H1 (cell line): Measurements from ENCODE around the gene RNF43. TPM values are rescaled to one million over a fixed set of nuclear protein-coding genes. Genes with fewer than 3 reads are reported as not detected.

Source experiments
- CTCF ChIA-PET: fragments of 300-600 bp; sonication (Branson Sonifier 250); formaldehyde crosslinking; loops from one replicate; lab custom pipeline; 2021; ENCODE audit not compliant: partially characterized antibody; lab: Charles Lee
- POLR2A ChIA-PET: fragments of 300-600 bp; sonication (Branson Sonifier 250); formaldehyde crosslinking; loops from one replicate; lab custom pipeline; 2021; ENCODE audit warnings: inconsistent platforms; ENCODE audit not compliant: partially characterized antibody; lab: Charles Lee
- DNase-seq, 2 experiments: peaks; one replicate each; pipeline versions ENCODE4 v3.0.0 to v3.0.0-alpha.2; 2010 to 2022; ENCODE audit warnings: low spot score in 2 of 2, low read depth in 1 of 2, mixed read lengths in 1 of 2
- FAIRE-seq: peaks from 2 replicates; lab custom pipeline; 2011; peaks lifted over from hg19 to GRCh38; lab: Jason Lieb, UNC
- H2AFZ ChIP-seq: 2 replicates; pipeline ENCODE4 v1.8.1; 2012; ENCODE audit warnings: low read length, inconsistent platforms
- H2AK5ac ChIP-seq: 2 replicates; pipeline ENCODE4 v1.6.1; 2013; ENCODE audit warnings: low read depth, low read length
- H2BK120ac ChIP-seq: replicated peaks from 2 replicates; pipeline ENCODE3; 2013; ENCODE audit warnings: low read depth, low read length, inconsistent platforms
- H2BK12ac ChIP-seq: 2 replicates; pipeline ENCODE4 v1.6.1; 2013; ENCODE audit warnings: low read depth, low read length
- H2BK15ac ChIP-seq: 2 replicates; pipeline ENCODE4 v1.6.1; 2013; ENCODE audit warnings: low read length
- H2BK20ac ChIP-seq: 2 replicates; pipeline ENCODE4 v1.6.1; 2013; ENCODE audit warnings: low read length
- H2BK5ac ChIP-seq: 2 replicates; pipeline ENCODE4 v1.6.1; 2013; ENCODE audit warnings: low read depth, low read length
- H3K14ac ChIP-seq: 2 replicates; pipeline ENCODE4 v1.6.1; 2013; ENCODE audit warnings: inconsistent platforms; ENCODE audit not compliant: insufficient read length
- H3K18ac ChIP-seq: 2 replicates; pipeline ENCODE4 v1.6.1; 2013; ENCODE audit warnings: low read length; ENCODE audit errors: extremely low read depth
- H3K23ac ChIP-seq: 2 replicates; pipeline ENCODE4 v1.6.1; 2013; ENCODE audit warnings: inconsistent platforms; ENCODE audit not compliant: insufficient read length
- H3K23me2 ChIP-seq: 2 replicates; pipeline ENCODE4 v1.6.1; 2013; ENCODE audit warnings: low read depth, low read length
- H3K27ac ChIP-seq: 2 replicates; pipeline ENCODE4 v1.6.1; 2011; ENCODE audit warnings: low read depth, low read length, inconsistent platforms
- H3K27me3 ChIP-seq, 4 experiments: replicated peaks in 1 of 4; 1 replicate in 1 of 4; 2 replicates in 3 of 4; pipeline versions ENCODE4 v1.6.1 to v1.8.1; 2011 to 2013; ENCODE audit warnings: low read length in 3 of 4, mild to moderate bottlenecking in 3 of 4, inconsistent platforms in 2 of 4, mixed read lengths in 2 of 4, moderate library complexity in 1 of 4; ENCODE audit not compliant: control insufficient read depth in 3 of 4, insufficient read depth in 3 of 4; ENCODE audit errors: extremely low read depth in 1 of 4
- H3K36me3 ChIP-seq, 4 experiments: 2 replicates each; pipeline versions ENCODE4 v1.6.1 to v1.8.1; 2011 to 2013; ENCODE audit warnings: mild to moderate bottlenecking in 4 of 4, low read length in 3 of 4, moderate library complexity in 2 of 4, control low read depth in 1 of 4, inconsistent platforms in 1 of 4; ENCODE audit not compliant: insufficient read depth in 4 of 4, control insufficient read depth in 2 of 4
- H3K4ac ChIP-seq: replicated peaks from 2 replicates; pipeline ENCODE3; 2013; ENCODE audit warnings: low read length, low read depth, mixed read lengths, inconsistent platforms; ENCODE audit not compliant: insufficient read length
- H3K4me1 ChIP-seq, 4 experiments: replicated peaks in 1 of 4; 1 replicate in 1 of 4; 2 replicates in 3 of 4; pipeline versions ENCODE4 v1.6.1 to v1.8.1; 2011 to 2013; ENCODE audit warnings: low read length in 3 of 4, inconsistent platforms in 2 of 4, mixed read lengths in 1 of 4; ENCODE audit not compliant: insufficient read depth in 4 of 4, control insufficient read depth in 3 of 4
- H3K4me2 ChIP-seq, 2 experiments: 2 replicates each; pipeline versions ENCODE4 v1.6.1 to v1.8.1; 2011 to 2013; ENCODE audit warnings: low read depth in 2 of 2, low read length in 2 of 2, control low read depth in 1 of 2, inconsistent platforms in 1 of 2, mild to moderate bottlenecking in 1 of 2; ENCODE audit not compliant: insufficient read depth in 1 of 2
- H3K4me3 ChIP-seq, 4 experiments: fragments of 200-600, 300-600 bp in 1 of 4; sonication (generic), shearing (Covaris generic), sonication (Bioruptor Twin) in 1 of 4; 2 replicates each; pipeline versions ENCODE4 v1.5.1 to v1.8.1; 2011 to 2016; ENCODE audit warnings: low read length in 4 of 4, low read depth in 3 of 4, control low read depth in 2 of 4, inconsistent platforms in 2 of 4, mild to moderate bottlenecking in 2 of 4, mixed read lengths in 1 of 4, moderate library complexity in 1 of 4; ENCODE audit not compliant: insufficient read depth in 2 of 4; ENCODE audit errors: extremely low read depth in 1 of 4
- H3K56ac ChIP-seq: replicated peaks from 2 replicates; pipeline ENCODE3; 2013; ENCODE audit warnings: low read depth, mild to moderate bottlenecking, mixed read lengths, low read length, inconsistent platforms; ENCODE audit not compliant: insufficient read length
- H3K79me1 ChIP-seq: 2 replicates; pipeline ENCODE4 v1.6.1; 2013; ENCODE audit warnings: low read depth, low read length, control low read depth
- H3K79me2 ChIP-seq, 2 experiments: 2 replicates each; pipeline versions ENCODE4 v1.6.1 to v1.8.1; 2012 to 2013; ENCODE audit warnings: low read length in 2 of 2, mild to moderate bottlenecking in 2 of 2, inconsistent platforms in 1 of 2; ENCODE audit not compliant: insufficient read depth in 2 of 2, control insufficient read depth in 1 of 2
- H3K9ac ChIP-seq, 4 experiments: replicated peaks in 1 of 4; 1 replicate in 1 of 4; 2 replicates in 3 of 4; pipeline versions ENCODE4 v1.6.1 to v1.8.1; 2011 to 2013; ENCODE audit warnings: low read depth in 3 of 4, low read length in 3 of 4, control low read depth in 2 of 4, mild to moderate bottlenecking in 2 of 4, moderate library complexity in 2 of 4, inconsistent platforms in 1 of 4; ENCODE audit errors: extremely low read depth in 1 of 4
- H3K9me3 ChIP-seq, 2 experiments: 2 replicates each; pipeline versions ENCODE4 v1.6.1 to v1.8.1; 2012 to 2013; ENCODE audit warnings: mild to moderate bottlenecking in 2 of 2, moderate library complexity in 2 of 2, control low read depth in 1 of 2, inconsistent platforms in 1 of 2, low read depth in 1 of 2, low read length in 1 of 2, mixed read lengths in 1 of 2; ENCODE audit not compliant: insufficient read depth in 2 of 2
- H4K20me1 ChIP-seq, 2 experiments: replicated peaks in 1 of 2; 2 replicates each; pipeline versions ENCODE3 to v1.8.1; 2011 to 2013; ENCODE audit warnings: inconsistent platforms in 2 of 2, low read length in 2 of 2, mild to moderate bottlenecking in 1 of 2; ENCODE audit not compliant: insufficient read depth in 2 of 2, control insufficient read depth in 1 of 2
- H4K5ac ChIP-seq: 2 replicates; pipeline ENCODE4 v1.6.1; 2013; ENCODE audit warnings: low read length, low read depth, mixed read lengths, inconsistent platforms; ENCODE audit not compliant: insufficient read length
- H4K8ac ChIP-seq: 2 replicates; pipeline ENCODE4 v1.8.0; 2013; ENCODE audit warnings: mild to moderate bottlenecking, moderate library complexity, low read length, inconsistent platforms; ENCODE audit not compliant: insufficient read depth; ENCODE audit errors: extremely low read depth
- H4K91ac ChIP-seq: replicated peaks from 2 replicates; pipeline ENCODE3; 2013; ENCODE audit warnings: low read length, mixed read lengths, inconsistent platforms; ENCODE audit not compliant: insufficient read length
- BACH1 ChIP-seq: IDR thresholded peaks from 2 replicates; pipeline ENCODE4 v1.6.1; 2012; ENCODE audit warnings: low read length, improper control_type of control experiment
- CBX5 ChIP-seq: fragments of 300-800, 300-1000 bp; sonication (generic); IDR thresholded peaks from 2 replicates; pipeline ENCODE4 v1.7.1; 2016; ENCODE audit warnings: antibody characterized with exemption, low read length, low read depth
- CEBPB ChIP-seq: IDR thresholded peaks from 2 replicates; pipeline ENCODE4 v1.6.1; 2012; ENCODE audit warnings: low read depth, low read length
- EP300 ChIP-seq, 2 experiments: IDR thresholded peaks; 1 replicate in 1 of 2; 2 replicates in 1 of 2; pipeline ENCODE4 v1.6.1; 2011 to 2012; ENCODE audit warnings: low read depth in 2 of 2, low read length in 2 of 2, mild to moderate bottlenecking in 2 of 2, borderline replicate concordance in 1 of 2, inconsistent platforms in 1 of 2, moderate library complexity in 1 of 2
- HDAC6 ChIP-seq: IDR thresholded peaks from one replicate; pipeline ENCODE4 v1.7.1; 2012; ENCODE audit warnings: low read depth, mild to moderate bottlenecking, inconsistent platforms, low read length, moderate library complexity
- PHF8 ChIP-seq: fragments of 200-600 bp; sonication (generic); conservative IDR thresholded peaks from 2 replicates; pipeline ENCODE4 v1.7.1; 2012; ENCODE audit warnings: low read depth, mild to moderate bottlenecking, inconsistent platforms, low read length, moderate library complexity
- POLR2AphosphoS5 ChIP-seq: IDR thresholded peaks from 2 replicates; pipeline ENCODE4 v1.6.1; 2011; ENCODE audit warnings: low read depth, low read length
- SAP30 ChIP-seq: fragments of 300-600 bp; sonication (generic); IDR thresholded peaks from 2 replicates; pipeline ENCODE4 v1.7.1; 2012; ENCODE audit warnings: low read length, moderate library complexity, mild to moderate bottlenecking, inconsistent platforms; ENCODE audit not compliant: insufficient read depth, insufficient replicate concordance
- SIN3A ChIP-seq, 2 experiments: IDR thresholded peaks in 1 of 2; conservative IDR thresholded peaks in 1 of 2; 2 replicates each; pipeline ENCODE4 v1.6.1; 2011 to 2012; ENCODE audit warnings: low read length in 2 of 2, improper control_type of control experiment in 1 of 2, low read depth in 1 of 2, mild to moderate bottlenecking in 1 of 2
- SP4 ChIP-seq: IDR thresholded peaks from 2 replicates; pipeline ENCODE4 v1.6.1; 2012; ENCODE audit warnings: low read length, inconsistent platforms
- TAF1 ChIP-seq: IDR thresholded peaks from 2 replicates; pipeline ENCODE4 v1.6.1; 2011; ENCODE audit warnings: mild to moderate bottlenecking, low read depth, low read length
- TEAD4 ChIP-seq: IDR thresholded peaks from 2 replicates; pipeline ENCODE4 v1.6.1; 2012; ENCODE audit warnings: low read depth, low read length, inconsistent platforms, mixed read lengths
- ZNF274 ChIP-seq: IDR thresholded peaks from 2 replicates; pipeline ENCODE4 v1.7.0; 2012; ENCODE audit warnings: low read length, borderline replicate concordance; ENCODE audit errors: extremely low read depth
- WGBS, 2 experiments: shearing (Covaris generic) in 1 of 2; methylation state at CpG; one replicate each; pipeline versions ENCODE4 v1.1.6 to v1.1.7; 2013 to 2015; ENCODE audit warnings: low lambda C conversion rate in 2 of 2, mixed read lengths in 2 of 2, inconsistent platforms in 1 of 2, low coverage in 1 of 2, missing lambda C conversion rate in 1 of 2; ENCODE audit not compliant: insufficient replicate concordance in 2 of 2, insufficient coverage in 1 of 2, insufficient read length in 1 of 2; ENCODE audit errors: extremely low coverage in 1 of 2, missing lambda C conversion rate in 1 of 2; 5-methylcytosine and 5-hydroxymethylcytosine counted together
- polyA plus RNA-seq, 7 experiments: library from polyadenylated mRNA; depleted of rRNA in 3 of 7; stranded (reverse) in 5 of 7; unstranded in 2 of 7; fragments of >200 nt in 5 of 7; fragments of 200-250 nt in 2 of 7; gene quantifications; 1 replicate in 5 of 7; 2 replicates in 1 of 7; 4 replicates in 1 of 7; pipeline versions ENCODE4 v1.2.1 to v1.2.3, GENCODE V29; 2011 to 2013; ENCODE audit warnings: missing spikeins in 2 of 7, mixed read lengths in 2 of 7
- total RNA-seq: library from RNA; stranded (reverse); fragmentation: NEBNext Ultra II Directional; extraction: Animal tissue kit (Norgen Biotek cat#: 25700); gene quantifications from 2 replicates; pipeline ENCODE4 v1.2.1, GENCODE V29; 2021
- TF ChIP-seq, protein P1 (sequence below): IDR thresholded peaks from 2 replicates; pipeline ENCODE4 v1.6.1; 2012; ENCODE audit warnings: inconsistent platforms

RNF43 gene
- total and polyA plus RNA-seq, 2 of the 8 experiments (the other 6 are each of a cell fraction or from before 2014, with no cell fraction given) = 0.89 to 1.5 TPM

DNA sequence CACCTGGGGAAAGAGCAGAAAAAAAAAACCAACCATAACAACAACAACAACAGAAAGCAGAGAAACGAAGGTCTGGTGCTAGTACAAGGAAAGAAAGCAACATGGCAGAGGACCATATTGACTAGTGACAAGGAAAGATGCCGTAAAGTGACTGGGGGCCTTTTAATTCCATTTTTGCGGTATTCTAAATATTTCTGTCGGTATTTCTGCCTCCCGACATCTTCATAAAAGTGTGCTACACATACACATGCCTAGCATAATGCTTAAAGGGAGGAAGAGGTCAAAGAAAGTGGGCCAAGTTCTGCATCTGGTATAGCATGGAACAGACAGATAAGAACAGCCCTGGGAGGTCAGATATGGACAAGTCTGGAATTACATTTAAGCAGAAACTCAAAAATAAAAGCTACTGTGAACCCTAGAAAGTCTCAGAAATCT, 19.5 kb upstream of the RNF43 start:
- FAIRE-seq = no peak
- H3K4ac ChIP-seq = no peak overlapping the region
- no peak overlapping the region for H3K9ac ChIP-seq
- CTCF ChIA-PET = interaction anchor here (0.6 to 4.9 kb wide), 5 partner anchors 9 to 119 kb away, joined by 3 to 21 read pairs (median 4); partner anchors contain the start of gene RNF43
- H3K4me1 ChIP-seq = no peaks in the 10 kb centered on the region; a peak in 1 of 7 replicates
- no peak overlapping the region for H2AK5ac ChIP-seq
- no peak overlapping the region for H2BK15ac ChIP-seq
- H4K20me1 ChIP-seq = no peaks in the 10 kb centered on the region
- H3K27ac ChIP-seq = no peak overlapping the region
- H3K27me3 ChIP-seq = peaks cover 0 to 2% (median 0%) of the 10 kb centered on the region in 4 experiments; a peak in 1 of 7 replicates
- TF ChIP-seq BACH1 = no peak
- no peak for TF ChIP-seq SP4
- TF ChIP-seq, protein P1, sequence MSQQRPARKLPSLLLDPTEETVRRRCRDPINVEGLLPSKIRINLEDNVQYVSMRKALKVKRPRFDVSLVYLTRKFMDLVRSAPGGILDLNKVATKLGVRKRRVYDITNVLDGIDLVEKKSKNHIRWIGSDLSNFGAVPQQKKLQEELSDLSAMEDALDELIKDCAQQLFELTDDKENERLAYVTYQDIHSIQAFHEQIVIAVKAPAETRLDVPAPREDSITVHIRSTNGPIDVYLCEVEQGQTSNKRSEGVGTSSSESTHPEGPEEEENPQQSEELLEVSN = no peak
- TF ChIP-seq CEBPB = no peak
- no peak for TF ChIP-seq SAP30
- no peak for TF ChIP-seq POLR2AphosphoS5
- TF ChIP-seq ZNF274 = no peak
- no peak for TF ChIP-seq TAF1
- no peak for TF ChIP-seq PHF8
- TF ChIP-seq HDAC6 = no peak
- no peak for TF ChIP-seq EP300 (IDR thresholded peaks at IDR 0.05; ENCODE audit: borderline replicate concordance in 1 of 2, low read depth in 2 of 2, low read length in 2 of 2)
- no peak for TF ChIP-seq TEAD4
- no peak for TF ChIP-seq SIN3A (conservative IDR thresholded peaks at IDR 0.05 in 1 of 2, IDR thresholded peaks at IDR 0.05 in 1 of 2; ENCODE audit: low read depth in 1 of 2, low read length in 2 of 2)
- no peak for TF ChIP-seq CBX5
- H3K79me1 ChIP-seq = no peaks in the 10 kb centered on the region
- no peaks in the 10 kb centered on the region for H3K36me3 ChIP-seq
- H3K4me3 ChIP-seq = no peak overlapping the region
- no peak overlapping the region for H3K14ac ChIP-seq
- no peak overlapping the region for H2BK12ac ChIP-seq
- H4K8ac ChIP-seq = no peak overlapping the region
- no peak overlapping the region for H3K56ac ChIP-seq
- POLR2A ChIA-PET = no interaction called here
- no peaks in the 10 kb centered on the region for H3K9me3 ChIP-seq
- H4K5ac ChIP-seq = no peak overlapping the region
- 79% methylated on average over 5 of the region's 5 CpGs; no CpG with 5 or more reads in 1 of the 2 experiments for WGBS, 2 experiments
- H3K18ac ChIP-seq = no peak overlapping the region
- H3K79me2 ChIP-seq = no peaks in the 10 kb centered on the region
- no peak overlapping the region for H2BK120ac ChIP-seq
- H2BK20ac ChIP-seq = no peak overlapping the region
- DNase-seq = no peak
- H3K23me2 ChIP-seq = no peaks in the 10 kb centered on the region
- no peak overlapping the region for H2BK5ac ChIP-seq
- no peak overlapping the region for H3K4me2 ChIP-seq
- H2AFZ ChIP-seq = peak overlapping the region; percentile 61; the same call in 1 of the 2 replicates
- H4K91ac ChIP-seq = no peak overlapping the region
- H3K23ac ChIP-seq = no peak overlapping the region
